Middle frontal gyrus (tissue), 1 donor: ENCODE data around the gene GRB14.
"Not testable (repeated sequence)": the region's sequence is repeated elsewhere in the genome, so short reads cannot be mapped to it uniquely, and the experiment has no call there.

Experiments
- DNase-seq: peaks from one replicate; pipeline ENCODE4 v3.0.0-alpha.2; 2015; ENCODE audit warnings: low spot score; ENCODE audit errors: extremely low spot score

Gene GRB14

DNA sequence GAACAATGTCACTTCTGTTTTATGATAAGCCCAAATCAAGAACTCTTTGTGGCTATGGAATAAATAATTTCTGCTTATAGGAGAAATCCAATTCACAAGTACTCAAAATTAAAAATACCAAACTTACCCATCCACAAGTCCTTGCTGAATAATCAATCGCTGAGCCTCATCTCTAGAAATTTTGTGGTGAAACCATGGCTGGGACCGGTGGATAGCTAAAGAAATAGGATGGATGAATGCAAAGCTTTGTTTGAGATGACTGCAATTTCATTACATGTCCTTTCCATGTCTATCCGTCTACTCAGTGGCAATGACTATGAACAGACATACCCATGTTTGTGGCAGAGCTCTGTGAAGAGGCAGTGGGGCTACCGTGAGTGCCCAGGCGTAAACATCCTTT lies 124.4 kb downstream of the GRB14 start:
- DNase-seq, result no peak

GRCh38 chr2:164496421-164496820 lies 124.9 kb downstream of the GRB14 start:
- no peak for DNase-seq

DNA sequence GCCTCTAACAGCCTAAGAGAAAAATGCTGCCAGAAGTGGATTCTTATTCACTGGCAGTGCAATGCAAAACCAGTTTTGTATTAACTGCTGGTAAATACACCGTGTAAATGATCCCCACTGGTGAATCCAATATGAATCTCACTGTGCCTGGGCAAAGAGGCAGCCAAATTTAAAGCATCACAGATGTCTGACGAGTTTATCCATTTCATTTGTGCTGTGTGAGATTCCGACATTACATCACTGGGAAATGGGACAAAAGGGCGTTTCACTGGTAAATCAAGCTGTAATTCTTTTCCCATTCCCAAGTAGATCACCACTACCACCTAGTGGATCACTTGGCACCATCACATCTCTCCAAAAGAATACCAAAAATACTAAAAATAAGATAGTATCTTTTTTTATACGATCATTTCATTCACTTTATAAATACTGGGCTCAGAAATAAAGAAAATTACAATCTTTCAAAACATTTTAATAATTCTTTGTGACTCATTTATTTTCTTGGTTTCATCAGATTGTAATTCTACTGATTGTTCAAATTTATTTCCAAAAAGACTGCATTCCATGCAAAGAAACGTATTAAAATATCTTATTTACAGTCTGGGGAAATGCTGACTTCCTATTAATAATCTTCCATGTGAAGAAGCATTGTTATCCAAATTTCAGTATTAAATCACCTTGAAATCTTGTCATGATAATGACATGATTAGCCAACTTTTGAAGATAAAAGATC lies 125.6 kb downstream of the GRB14 start:
- peak; percentile 48 for DNase-seq

GRCh38 chr2:164485541-164485940 lies 135.7 kb downstream of the GRB14 start:
- DNase-seq, result no peak

DNA sequence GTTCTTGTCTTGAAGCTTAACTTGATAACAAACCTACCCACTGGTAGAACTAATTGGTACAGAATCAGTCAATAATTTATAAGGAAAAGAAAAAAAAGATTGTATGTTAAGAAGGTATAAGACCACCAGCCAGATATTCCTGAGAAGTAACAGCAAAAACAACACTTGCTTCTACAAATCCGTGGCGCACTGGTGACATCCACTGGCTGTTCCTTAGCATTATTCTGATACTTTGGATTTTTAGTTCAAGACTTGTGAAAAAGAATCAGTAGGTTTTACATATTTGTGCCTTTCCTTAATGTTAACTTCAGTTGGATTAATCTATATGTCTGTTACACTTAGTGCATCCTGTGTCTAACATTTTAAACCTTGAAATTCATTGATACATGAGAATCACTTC lies 141.8 kb downstream of the GRB14 start:
- DNase-seq, result peak; percentile 36

- DNase-seq, result no peak
These were observed 143.1 kb downstream of the GRB14 start for GRCh38 chr2:164478205-164478604.

DNA sequence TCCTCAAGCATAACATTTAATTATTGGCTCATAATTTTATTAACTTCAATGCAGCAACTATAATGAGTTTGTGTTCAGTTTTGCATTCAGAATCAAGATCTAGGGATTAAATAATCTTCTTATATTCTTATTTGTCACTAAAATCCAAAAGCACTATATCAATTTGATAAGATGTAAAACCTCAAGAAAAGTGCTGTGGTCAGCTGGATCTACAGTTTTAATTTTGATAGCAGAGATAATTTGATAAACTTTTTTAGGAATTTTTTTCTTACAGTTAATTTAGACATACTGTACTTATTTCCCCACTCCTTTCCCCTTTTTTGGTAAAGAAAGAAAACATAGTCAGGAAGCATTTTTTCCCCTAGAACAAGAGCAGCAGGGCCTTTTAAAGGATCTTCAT lies 146.4 kb downstream of the GRB14 start:
- no peak for DNase-seq

GRCh38 chr2:164473021-164473420 lies 148.3 kb downstream of the GRB14 start:
- DNase-seq, result no peak

DNA sequence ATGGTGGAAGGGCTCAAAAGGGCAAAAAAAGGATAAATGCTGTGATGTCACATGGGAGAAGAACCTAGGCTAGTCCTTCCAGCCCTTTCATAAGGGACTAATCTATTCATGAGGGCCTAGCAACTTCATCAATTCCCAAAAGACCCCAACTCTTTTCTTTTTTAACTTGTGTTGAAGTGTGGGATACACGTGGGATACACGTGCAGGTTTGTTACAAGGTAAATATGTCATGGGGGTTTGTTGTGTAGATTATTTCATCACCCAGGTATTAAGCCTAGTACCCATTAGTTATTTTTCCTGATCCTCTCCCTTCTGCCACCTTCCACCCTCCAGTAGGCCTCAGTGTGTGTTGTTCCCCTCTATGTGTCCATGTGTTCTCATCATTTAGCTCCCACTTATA lies 156.2 kb downstream of the GRB14 start:
- DNase-seq, result not testable (repeated sequence)

- DNase-seq, result no peak
These were observed 156.9 kb downstream of the GRB14 start for GRCh38 chr2:164464376-164464775.

DNA sequence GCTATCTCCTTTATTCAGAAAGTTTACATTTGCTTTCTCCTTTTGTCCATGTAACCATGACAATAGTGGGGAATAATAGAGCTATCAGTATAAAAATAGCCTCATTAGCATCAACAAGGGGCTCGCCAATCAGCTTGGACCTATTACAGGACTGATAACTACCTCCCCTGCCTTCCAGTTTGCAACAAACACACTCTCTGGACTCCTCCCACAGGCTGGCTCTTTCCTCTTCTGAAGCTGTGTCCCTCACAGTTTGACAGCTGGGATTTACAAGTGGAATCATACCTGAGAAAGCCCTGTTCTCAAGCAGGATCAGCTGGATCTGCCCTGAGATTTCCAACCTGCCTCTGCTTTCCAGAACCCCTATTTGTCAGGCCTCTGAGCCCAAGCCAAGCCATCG lies 162.5 kb downstream of the GRB14 start:
- DNase-seq, result no peak

DNA sequence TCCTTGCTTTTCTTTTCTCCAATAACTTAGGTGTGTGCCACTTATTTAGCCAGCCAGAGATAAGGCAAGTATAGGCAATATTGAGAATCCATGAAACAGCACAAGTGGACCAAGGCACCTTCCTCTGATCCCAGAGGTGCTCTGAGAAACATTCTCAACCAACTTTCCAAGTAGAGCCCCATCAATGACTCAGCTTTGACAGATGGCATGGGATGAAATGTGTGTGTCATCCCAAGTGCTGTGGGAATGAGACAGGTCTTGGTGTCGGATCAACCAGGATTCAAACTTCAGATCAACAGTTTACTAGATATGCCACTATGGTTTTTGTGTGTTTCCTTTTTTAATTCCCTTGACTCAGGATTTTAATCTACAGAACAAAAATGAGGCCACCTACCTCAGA lies 164.0 kb downstream of the GRB14 start:
- DNase-seq, result no peak

GRCh38 chr2:164456619-164457018 lies 164.7 kb downstream of the GRB14 start:
- no peak for DNase-seq

DNA sequence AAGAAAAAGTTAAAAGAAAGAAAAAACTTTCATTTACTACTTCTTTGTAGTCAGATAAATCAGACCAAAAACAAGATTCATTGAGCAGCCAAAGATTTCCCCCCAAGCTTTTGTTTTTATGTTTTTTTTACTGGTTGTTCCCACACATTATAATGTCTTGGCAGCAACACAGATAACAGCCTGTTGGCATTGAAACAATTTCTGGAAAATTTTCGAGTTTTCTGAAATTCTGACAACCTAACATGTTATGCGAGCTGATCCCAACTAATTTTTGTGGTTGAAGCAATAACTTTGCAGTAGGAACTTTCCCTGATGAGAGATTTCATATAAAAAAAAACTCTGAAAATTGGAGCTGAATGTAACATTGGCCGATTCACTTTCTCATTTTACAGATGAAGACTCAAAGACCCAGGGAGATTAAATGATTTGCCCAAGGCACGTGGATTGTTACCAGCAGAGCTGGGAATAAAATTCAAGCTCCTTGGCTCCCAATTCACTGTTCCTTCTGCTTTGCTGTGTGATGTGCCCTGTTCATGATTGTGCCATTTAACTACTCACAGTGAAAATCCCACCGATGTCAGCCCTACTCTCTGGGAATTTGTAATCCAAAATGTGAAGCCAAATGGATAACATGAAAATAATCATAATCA lies 167.5 kb downstream of the GRB14 start:
- no peak for DNase-seq

DNA sequence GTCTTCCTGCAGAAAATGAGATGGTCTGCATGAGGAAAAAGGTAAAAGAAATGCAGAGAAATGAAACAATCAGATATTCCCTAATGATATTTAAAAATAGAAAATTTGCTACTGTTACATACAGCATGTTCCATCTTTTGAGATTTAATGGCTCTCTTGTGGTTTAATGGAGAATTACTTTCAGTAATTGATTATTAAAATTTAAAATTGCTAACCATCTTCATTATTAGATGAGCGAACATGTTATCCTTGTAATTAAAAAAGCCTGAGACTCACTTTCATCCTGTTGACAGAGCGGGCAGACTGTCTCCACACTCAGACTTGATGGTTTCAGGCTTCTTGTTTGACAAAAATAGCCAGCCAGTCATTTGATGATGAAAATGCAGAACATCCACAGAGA lies 171.0 kb downstream of the GRB14 start:
- no peak for DNase-seq

GRCh38 chr2:164449706-164450105 lies 171.6 kb downstream of the GRB14 start:
- no peak for DNase-seq

DNA sequence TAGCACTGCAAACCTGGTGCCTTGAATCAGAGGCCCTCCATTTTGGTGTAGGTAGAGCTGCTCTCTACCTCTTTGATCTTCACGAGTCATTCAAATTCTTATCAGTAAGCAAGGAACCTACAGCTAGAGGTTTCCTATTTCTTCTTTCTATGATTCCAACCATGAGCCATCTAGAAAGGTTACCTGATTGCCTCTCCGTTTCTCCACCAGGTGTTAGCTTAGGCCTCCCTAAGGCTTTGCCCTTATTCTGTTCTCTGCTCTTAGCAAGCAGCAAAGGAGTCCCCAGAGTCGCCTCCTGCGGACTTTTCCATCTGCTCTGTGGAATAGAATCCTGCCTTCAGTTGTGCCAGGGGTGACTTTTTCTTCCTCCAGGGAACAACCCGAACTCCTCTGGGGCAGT lies 173.6 kb downstream of the GRB14 start:
- no peak for DNase-seq
